NCI-H345 treated with DMSO at 0.1 percent for 48 hours (cell line): ENCODE data around the gene MT1M.
"Not testable (repeated sequence)": the region's sequence is repeated elsewhere in the genome, so short reads cannot be mapped to it uniquely, and the experiment has no call there.

Experiments used
- DNase-seq: peaks from one replicate; lab custom pipeline; 2025; ENCODE audit not compliant: unreplicated experiment; lab: John Stamatoyannopoulos, UW

The MT1M gene

DNA sequence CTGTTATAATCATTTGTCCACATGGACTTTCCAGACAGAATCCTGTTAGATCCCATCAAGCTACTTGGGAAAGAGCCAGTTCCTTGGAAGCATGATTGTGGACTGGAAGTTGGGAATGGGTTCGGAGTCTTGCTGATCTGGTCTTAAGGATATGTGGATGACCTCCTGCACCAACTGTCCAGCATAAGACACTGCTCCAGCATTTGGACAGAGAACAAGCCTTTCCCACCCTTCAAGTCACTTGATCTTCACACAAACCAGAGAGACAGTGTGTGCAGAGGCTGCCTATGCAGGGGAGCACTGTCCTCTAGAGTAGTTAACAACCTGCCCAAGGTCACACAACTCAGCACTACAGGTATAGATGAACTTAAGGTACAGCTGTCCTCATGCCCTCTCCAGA is 13.4 kb downstream of the MT1M start:
- DNase-seq: no peak

DNA sequence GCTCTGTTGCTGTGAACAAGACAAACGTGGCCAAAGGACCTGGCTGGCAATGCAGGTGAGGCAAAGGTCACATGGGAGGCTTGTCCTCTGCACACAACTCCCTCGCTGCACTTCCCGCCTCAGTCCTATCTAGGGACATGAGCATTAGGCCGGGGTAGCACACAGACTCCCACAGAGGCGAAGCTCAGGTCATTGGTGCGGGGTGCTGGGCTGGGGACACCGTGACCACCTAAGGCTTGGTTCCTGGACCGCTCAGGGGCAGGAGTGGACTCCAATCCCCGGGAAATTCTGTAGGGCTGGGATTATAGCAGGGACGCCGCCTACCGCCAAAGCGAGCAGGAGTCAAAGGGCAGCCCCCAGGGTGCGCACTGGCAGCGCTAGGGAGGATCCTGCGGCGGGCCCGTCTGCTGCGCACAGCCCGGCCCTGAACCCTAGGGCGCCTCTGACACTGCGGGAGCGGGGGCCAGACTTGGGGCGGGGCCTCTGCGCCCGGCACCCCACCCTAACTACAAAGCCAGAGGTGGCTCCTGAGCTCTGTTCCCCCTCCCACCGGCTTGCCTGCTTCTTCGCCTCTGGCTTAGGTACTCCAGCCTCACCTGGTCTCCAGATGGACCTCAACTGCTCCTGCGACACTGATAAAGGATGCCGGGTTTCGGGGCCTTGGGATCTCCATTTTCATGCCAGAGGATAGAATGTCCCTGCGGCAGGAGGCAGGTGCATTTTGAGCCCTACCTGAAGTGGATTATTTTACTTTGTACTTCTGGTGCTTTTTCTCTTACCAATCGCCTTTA is 15.4 kb downstream of the MT1M start:
- no peak for DNase-seq

DNA sequence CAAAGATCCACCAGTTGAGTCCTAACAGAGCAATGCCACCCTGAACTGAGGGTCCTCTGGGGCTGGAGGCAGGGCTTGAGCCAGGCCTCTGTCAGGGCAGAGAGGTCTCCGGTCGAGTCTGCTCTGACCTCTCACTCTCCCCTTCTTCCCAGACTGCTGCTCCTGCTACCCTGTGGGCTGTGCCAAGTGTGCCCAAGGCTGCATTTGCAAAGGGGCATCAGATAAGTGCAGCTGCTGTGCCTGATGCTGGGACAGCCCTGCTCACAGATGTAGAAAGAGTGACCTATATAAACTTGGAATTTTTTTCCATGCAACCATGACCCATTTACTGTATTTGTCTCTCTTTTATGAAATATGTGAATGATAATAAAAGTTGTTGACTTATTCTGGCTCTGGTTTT is 16.8 kb downstream of the MT1M start:
- DNase-seq: no peak

DNA sequence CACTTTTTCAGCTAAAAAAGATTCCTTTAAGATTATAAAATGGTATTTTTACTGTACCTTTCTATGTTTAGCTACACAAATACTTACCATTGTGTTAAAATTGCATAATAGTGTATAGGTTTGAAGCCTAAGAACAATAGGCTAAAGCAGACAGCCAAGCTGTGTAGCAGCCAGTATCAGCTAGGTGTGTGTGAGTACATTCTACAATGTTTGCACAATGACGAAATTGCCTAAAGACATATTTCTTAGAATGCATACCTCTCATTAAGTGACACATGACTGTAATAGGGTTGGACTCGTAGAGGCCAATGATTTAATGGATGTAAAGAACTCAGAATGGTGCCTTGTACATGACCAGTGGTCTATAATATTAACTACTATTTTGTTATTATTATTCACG is 17.4 kb downstream of the MT1M start:
- DNase-seq: no peak

DNA sequence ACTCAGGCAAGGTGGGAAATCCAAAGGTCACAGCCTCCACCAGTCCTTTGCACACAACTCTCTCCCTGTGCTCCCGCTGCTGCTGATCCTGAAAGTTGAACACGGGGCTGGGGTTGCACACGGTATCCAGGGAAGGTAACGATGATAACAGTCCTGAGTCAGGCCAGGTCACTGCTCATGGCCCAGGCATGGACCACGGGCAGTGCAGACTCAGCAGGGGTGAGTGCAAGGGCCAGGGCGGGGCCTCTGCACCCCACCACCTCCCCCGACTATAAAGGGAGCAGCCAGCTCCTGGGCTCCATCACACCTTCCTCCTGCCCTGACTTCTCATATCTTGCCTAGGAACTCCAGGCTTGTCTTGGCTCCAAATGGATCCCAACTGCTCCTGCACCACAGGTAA is 19.1 kb downstream of the MT1M start, which contains the start of gene MT1B:
Gene MT1B, plus strand, starts transcription at position 301 of the 400 bp plus-strand sequence. Its CDS starts 68 bp downstream, at position 369.
- DNase-seq: no peak

DNA sequence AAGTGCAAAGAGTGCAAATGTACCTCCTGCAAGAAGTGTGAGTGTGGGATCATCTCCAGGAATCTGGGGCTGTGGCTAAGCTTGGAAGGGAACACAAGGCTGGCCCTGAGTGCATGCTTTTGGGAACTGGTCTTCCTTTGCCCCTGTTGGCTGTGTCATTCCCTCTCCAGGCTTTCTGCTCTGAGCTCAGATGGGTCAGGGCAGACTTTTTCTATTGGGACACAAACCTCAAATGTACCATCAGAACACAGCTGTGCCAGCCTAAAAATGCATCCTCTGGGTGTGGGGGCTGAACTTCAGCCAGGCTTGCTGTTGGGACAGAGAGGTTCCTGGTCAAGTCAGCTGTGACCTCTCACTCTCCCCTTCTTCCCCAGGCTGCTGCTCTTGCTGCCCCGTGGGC is 20.1 kb downstream of the MT1M start:
- DNase-seq: no peak

DNA sequence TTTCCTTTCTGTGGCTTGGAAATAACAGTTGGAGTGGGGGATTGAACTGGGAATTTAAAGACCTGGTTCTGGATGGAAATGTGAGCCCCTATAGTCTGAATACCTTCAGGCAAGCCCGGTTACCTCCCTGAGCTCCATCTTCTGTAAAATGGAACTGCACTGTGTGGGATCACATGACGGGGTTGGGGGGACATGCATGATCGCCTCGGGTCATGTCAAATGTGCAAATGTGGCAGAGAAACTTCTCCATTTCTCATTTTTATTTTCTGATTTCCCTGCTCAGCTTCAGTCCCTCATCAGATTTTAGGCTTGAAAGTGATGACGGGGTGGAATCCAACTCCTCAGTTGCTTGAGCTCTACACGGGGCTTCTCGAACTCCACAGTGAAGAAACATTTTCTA is 20.8 kb downstream of the MT1M start:
- DNase-seq: no peak

DNA sequence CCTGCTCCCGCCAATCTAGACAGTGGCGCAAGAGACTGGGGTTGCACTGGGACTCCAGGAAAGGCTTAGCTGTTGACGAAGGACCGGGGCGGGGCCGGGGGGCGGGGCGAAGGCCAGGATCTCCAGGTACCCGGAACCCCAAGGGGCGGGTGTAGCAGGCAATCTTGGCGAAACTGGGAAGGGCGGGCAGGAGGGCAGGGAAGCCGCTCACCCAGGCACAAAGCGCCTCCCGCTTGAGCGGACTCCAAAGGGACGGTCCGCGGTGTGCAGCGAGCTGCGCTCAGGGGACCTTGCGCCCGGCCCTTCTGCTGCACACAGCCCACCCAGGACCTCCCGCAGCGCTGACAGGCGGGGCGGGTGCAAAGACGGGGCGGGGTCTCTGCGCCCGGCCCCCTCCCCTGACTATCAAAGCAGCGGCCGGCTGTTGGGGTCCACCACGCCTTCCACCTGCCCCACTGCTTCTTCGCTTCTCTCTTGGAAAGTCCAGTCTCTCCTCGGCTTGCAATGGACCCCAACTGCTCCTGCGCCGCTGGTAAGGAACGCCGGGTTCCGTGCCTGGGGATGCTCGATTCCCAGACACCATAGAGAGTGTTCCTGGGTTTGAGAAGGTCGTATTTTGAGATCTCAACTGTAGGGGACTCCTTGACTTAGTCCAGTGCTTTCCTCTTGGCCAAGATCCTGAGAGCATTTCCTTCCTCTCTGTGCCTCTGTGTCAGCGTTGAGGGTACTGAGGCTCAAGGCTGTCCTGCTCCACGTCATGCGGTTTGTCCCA is 25.3 kb downstream of the MT1M start, which contains the start of gene MT1F:
Gene MT1F, plus strand, starts transcription at position 405 of the 772 bp plus-strand sequence. Its CDS starts 100 bp downstream, at position 505.
- DNase-seq: peak; percentile 7

DNA sequence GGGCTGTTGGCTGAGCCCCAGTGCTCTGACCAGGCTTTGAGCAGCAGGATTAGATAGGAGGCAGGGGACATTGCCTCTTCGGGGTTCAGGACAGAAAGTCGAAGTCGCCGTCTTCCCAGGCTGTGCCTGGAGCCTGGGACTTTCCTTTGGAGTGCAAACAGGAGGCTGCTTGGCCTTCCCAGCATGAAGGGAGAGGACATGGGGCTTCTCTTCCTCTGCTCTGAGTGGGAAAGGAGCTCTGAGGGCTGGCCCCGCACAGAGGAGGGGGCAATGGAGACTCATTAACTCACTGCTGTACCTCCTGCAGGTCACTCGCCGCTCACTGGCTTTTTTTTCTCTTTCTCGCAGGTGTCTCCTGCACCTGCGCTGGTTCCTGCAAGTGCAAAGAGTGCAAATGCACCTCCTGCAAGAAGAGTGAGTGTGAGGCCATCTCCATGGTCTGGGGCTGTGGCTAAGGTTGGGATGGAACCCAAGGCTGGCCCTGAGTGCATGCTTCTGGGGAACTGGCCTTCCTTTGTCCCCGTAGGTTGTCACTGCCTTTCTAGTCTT is 25.9 kb downstream of the MT1M start:
- DNase-seq: no peak

DNA sequence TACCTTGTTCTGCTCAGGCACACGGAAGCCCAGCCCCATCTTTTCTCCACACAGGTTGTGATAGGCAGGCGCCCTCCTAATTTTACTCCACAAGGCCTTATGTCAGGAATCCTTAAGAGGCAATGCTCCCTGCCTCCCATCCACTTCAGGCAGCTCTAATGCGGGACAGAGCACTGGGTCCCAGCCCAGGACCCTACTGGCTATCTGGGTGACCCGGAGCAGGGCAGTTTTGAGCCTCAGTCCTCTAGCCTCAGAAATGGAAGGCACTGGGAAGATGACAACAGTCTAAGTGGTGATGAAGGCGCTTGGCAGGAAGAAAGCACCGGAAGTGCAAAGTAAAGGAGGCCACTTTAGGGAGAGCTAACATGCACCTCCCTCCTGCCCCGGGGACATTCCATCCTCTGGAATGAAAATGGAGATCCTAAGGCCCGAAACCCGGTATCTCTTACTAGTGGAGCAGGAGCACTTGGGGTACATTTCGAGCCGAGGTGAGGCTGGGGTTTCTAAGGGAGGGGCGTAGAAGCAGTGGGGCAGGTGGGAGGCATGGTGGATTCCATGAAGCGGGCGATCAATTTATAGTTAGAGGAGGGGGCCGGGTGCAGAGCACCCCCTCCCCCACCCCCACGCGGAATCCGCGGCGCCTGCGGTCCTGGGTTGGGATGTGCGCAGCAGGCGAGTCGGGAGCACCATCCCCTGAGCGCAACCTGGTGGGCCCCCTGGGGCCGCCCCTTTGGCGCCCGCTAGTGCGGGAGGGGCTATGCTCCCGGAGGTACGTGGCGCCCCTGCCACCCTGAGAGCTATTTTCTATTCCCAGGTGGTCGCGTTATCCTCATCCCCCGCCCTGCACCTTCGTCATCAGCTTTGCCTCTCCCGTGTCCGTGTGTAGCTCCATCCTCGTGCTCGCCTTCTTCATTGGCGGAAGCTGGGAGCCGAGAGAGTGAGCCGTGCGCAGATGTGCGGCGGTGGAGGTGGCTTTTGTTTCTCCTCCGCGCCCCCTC is 30.2 kb downstream of the MT1M start:
- DNase-seq: no peak

DNA sequence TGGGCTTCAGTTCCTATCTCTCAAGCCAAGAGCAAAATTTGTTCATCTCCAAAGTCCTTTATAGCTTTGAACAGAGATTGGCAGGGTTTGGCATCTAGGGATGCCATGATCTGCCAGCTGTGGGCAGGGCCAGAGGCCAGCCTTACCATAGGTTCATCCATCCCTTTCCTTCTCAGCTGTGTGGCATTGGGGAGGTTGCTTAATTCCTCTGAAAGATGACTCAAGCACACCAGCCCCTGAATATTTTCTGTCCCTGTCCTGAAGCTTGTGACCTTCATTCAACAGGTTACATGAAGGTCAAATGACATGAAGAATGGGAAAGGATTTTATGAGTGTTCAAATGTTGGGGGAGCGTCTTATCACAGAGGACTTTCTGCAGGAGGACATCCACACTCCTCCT is 32.0 kb downstream of the MT1M start:
- no peak for DNase-seq

DNA sequence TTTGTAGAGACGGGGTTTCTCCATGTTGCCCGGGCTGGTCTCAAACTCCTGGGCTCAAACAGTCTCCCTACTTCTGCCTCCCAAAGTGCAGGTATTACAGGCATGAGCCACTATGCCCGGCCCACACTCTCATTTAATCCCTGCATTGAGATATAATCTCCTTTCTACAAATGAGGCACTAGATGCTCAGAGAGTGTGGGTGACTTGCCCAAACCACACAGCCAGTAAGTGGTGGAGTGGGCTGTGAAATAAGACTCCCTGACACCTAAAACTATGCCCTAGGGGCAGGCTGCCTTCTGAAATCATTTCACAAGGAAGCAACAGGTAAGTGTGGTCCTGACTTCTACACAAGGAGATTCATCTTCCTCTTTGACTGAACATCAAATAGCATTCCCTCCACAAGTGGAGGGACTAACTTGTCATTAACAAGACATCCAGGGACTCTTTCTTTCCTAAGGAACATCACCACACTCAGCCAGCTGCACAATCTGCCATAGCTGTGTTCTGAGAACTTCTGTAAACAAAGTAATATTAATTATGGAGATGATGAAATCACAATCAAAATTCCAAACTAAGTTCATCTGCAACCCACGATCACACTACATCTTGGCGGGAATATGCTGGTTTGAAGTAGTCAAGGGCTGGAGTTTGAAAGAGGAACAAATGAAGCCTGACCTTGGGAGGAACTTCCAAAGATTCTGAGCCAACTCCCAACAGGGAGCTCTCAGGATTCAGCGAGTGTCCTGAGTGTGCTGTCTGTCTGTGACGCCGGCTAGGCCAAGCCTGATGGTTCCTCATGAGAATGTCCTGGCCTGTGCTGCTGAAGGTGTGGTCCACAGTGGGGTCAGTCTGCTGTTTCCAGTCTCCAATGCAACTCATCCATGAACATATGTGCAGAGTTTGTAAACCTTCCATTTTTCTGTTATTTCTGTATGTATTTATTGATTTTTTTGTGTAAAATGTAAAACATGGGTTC is 33.1 kb downstream of the MT1M start:
- DNase-seq: not testable (repeated sequence)

DNA sequence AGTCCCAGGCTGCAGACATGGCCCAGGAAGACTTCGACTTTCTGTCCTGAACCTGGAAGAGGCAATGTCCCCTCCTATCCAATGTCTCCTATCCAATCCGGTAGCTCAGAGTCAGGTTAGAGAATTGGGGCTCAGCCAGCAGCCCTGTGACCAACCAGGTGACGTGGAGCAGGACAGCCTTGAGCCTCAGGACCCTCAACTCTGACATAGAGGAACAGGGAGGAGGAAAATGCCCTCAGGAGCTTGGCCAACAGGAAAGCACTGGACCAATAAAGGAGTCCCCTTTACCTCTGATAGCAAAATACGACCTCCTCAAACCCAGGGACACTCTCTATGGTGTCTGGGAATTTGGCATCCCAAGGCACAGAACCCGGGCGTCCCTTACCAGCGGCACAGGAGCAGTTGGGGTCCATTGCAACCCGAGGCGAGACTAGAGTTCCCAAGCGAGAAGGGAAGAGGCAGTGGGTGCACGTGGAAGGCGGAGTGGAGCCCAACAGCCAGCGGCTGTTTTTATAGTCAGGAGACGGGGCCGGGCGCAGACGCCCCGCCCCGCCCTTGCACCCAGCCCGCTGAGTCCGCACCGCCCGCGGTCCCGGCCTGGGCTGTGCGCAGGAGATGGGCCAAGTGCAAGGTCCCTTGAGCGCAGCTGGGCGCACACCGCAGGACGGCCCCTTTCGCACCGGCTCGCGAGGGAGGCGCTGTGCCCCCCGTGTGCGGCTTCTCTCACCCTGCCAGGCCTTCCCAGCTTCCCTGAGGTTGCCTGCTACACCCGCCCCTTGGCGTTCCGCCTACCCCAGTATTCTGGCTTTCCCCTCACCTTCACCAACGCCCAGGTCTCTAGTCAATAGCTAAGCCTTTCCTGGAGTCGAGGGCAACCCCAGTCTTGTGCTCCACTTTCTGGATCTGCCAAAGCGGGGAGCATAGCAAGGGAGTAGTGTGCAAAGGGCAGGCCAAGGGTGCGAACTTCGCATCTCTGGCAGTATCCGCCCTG is 35.4 kb downstream of the MT1M start, which contains the start of gene MT1G:
Gene MT1G, minus strand, starts transcription at position 485 of the 991 bp plus-strand sequence. Its CDS starts 72 bp downstream, at position 413.
- no peak for DNase-seq

DNA sequence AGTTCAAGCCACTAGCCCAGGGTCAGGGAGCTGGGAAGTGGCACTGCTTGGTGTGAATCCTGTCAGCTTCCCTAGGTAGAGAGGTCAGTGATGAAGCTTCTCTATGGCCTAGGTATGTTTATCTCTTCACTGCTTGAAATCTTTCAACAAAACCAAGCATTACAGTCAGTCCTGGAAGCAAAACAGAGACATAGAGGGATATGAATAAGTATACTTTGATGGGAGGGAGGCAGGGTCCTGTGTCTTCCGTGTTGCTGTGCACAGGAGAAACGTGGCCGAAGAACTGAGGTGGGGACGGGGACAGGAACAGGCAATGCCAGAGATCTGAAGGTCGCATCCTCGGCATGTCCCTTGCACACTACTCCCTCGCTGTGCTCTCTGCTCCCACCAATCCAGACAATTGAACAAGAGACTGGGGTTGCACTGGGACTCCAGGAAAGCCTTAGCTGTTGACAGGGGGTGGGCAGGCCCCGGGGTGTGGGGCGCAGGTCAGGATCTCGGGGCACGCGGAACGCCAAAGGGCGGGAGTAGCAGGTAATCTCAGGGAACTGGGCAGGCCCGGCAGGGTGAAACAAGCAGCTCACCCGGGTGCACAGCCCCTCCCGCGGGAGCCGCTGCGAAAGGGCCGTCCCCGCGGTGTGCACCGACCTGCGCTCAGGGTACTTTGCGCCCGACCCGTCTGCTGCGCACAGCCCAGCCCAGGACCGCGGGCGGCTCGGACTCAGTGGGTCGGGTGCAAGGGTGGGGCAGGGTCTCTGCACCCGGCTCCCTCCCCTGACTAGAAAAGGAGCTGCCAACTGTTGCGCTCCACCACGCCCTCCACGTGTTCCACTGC is 36.8 kb downstream of the MT1M start, which contains the start of gene MT1H:
Gene MT1H, plus strand, starts transcription at position 810 of the 835 bp plus-strand sequence. CDS start 71 bp downstream, outside the sequence.
- DNase-seq: no peak

DNA sequence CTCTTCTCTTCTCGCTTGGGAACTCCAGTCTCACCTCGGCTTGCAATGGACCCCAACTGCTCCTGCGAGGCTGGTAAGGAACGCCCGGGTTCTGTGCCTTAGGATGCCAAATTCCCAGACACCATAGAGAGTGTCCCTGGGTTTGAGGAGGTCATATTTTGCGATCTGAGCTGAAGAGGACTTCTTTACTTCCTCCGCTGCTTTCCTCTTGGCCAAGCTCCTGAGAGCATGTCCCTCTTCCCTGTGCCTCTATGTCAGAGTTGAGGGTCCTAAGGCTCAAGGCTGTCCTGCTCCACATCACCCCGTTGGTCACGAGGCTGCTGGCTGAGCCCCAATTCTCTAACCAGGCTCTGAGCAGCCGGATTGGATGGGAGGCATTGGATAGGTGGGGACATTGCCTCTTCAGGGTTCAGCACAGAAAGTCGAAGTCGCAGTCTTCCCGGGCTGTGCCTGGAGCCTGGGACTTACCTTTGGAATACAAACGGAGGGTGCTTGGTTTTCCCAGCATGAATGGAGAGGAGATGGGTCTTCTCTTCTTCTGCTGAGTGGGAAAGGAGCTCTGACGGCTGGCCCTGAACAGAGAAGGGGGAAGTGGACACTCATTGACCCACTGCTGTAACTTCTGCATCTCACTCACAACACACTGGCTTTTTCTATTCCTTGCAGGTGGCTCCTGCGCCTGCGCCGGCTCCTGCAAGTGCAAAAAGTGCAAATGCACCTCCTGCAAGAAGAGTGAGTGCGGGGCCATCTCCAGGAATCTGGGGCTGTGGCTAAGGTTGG is 37.6 kb downstream of the MT1M start:
- no peak for DNase-seq

DNA sequence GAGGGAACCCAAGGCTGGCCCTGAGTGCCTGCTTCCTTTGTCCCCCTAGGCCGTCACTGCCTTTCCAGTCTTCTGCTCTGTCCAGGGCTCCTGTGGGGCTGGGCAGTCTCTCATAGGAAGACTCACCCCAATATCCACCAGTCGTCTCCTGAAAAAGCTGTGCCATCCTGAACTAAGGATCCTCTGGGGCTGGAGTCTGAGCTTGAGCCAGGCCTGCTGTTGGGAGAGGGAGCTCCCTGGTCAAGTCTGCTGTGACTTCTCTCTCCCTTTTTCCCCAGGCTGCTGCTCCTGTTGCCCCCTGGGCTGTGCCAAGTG is 38.1 kb downstream of the MT1M start:
- DNase-seq: no peak
